ENCODE data around the gene ZNF124.
"Not testable (repeated sequence)": the region's sequence is repeated elsewhere in the genome, so short reads cannot be mapped to it uniquely, and the experiment has no call there.

The ZNF124 gene

DNA sequence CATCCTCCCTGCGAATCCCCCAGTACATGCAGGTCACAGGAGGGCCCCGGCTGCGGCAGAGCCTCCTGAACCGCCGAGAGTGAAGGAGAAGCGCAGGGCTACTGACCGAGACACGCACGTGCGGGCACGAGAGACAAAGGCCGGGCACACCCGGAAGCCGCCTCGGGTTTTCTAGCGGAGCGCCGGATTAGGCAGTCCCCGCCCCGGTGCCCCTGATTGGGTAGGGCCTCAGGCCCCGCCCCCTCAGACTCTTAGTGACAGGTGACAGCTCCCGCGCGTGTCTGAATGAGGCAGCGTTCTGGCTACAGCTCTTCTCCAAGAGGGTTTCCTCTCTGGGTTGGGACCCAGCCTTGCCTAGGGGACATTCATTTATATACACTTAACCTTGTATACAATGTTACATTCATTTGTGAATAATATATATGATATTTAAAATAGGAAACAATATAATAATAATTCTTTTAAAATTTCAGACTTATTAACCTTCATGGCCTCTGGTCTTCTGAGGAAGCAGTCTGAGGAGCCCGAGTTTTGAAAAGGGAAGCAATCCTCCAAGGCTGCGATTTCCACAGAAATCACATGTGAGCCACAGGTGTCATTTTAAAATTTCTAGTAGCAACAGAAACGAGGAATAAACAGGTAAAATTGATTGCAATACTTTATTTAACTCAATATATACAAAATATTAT lies at the start of gene ZNF124:
Gene ZNF124 (minus strand): TSS at position 146 of the 689 bp plus-strand sequence. CDS start 143 bp downstream, at position 3.
- DNase-seq = not testable (repeated sequence)

DNA sequence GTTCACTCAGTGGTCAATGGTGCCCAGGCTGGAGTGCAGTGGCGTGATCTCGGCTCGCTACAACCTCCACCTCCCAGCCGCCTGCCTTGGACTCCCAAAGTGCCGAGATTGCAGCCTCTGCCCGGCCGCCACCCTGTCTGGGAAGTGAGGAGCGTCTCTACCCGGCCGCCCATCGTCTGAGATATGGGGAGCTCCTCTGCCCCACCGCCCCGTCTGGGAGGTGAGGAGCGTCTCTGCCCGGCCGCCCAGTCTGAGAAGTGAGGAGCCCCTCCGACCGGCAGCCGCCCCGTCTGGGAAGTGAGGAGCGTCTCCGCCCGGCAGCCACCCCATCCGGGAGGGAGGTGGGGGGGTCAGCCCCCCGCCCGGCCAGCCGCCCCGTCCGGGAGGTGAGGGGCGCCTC lies 48.5 kb upstream of the ZNF124 start:
- not testable (repeated sequence) for DNase-seq

DNA sequence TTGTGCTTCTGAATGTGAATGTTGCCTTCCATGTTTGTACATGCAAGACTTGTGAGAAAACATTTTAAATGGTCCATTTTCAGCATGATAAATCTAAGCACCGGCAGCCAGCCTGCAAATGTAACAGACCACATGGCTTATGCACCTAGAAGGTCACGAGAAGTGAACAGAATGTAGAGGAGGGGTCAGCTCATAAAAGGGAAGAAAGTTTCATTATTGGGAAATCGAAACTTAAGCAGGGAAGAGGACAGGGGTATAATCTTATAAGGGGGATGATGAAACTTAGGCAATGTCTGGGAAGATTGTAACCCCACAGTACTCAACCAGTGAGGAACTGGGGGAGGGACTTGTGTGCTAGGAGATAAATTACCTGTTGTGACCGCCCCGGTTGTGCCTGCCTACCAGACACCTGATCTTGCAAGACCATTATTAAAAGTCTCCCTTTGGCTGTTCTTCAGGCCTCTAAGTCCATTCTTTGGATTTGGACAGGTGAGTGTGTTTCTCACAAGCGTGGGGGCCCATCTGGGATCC lies 46.4 kb upstream of the ZNF124 start:
- no peak for DNase-seq

DNA sequence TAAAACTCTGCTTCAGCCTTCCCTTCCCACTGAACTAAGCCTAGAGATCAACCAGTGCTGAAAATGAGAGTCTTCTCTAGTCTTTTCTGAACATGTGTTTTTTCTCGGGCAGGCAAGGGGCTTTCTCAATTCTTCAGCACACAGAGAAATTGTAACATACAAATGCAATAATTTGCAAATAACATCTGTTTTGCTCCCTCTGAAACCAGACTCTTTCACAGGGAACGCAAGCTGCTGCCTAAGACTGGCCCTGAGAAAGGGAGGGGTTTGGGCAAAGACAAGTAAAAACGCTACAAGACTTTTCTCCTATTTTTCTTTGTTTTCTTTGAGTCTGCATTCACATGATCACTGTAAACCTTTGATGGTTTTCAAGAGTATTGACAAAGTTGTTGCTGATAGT lies 44.4 kb upstream of the ZNF124 start:
- no peak for DNase-seq

DNA sequence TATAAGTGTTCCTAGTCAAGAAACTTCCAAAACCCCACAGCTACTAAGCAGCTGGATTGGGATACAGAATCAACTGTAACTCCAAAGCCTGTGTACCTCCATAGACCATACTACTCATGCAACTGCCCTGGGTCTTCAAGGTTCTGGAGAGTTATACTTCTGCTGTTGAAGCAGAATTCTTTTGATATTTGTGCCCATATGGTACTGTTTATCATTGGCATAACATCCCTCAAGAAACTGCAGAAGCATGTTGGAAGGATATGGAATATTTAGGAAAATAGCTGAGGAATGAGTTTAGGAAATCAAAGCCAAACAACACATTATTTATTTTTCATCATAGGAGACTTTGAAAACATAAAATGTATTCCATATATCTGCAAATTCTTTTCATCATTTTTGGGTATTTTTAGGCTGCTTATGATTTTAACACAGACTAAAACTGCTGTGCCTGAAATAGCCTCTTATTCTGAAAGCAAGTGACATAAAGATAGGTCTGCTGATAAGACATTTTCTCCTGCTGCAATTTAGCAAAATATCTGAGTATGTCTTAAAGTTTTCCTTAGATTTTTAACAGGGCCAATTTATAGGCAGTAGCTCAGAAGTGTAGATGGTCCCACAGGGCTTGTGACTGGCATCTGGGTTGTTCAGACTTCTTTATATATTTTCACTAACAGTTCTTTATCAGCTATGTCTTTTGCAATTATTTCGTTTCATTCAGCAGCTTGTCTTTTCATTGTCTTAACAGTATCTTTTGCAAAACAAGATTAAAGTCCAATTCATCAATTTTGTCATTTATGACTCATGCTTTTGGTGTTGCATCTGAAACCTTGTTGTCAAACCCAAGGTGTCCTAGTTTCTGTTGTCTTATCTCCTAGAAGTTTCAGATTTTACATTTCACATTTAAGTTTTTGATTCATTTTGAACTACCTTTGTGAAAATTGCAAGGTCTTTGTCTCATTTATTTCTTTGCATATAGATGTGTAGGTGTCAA lies 41.1 kb upstream of the ZNF124 start:
- DNase-seq = no peak

DNA sequence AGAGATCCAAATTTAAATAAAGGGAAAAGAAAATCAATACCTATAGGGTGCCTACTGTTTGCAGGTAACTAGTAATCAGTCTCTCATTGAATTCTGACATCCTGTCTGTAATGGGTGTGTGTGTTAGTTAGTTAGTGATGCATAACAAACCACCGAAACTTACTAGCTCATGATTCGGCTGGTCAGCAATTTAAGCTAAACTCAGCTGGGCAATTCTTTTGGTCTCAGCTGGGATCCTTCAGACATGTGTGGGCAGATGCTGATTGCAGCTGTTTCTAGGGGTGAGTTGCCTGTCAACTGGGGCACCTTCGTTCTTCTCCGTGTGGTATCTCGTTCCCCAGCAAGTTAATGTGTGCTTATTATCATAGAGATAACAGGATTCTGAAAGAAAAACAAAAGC lies 40.2 kb upstream of the ZNF124 start:
- DNase-seq = no peak

DNA sequence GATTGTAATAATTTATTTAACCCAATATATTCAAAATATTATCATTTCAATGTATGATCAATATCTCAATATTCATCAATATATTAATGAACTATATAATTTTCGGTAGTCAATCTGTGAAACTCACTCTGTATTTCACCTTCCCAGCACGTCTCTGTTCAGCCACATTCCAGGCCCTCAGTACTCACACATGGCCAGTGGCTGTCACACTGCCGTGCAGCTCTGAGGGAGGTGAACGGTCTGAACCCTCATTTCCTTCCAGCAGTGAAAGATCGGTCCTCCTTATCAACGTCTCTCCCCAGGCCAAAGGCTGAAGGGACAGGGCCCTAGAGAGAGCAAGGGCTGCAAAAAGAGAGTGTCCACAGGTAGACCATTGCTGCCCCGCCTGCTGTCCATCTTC lies 39.5 kb upstream of the ZNF124 start:
- no peak for DNase-seq

DNA sequence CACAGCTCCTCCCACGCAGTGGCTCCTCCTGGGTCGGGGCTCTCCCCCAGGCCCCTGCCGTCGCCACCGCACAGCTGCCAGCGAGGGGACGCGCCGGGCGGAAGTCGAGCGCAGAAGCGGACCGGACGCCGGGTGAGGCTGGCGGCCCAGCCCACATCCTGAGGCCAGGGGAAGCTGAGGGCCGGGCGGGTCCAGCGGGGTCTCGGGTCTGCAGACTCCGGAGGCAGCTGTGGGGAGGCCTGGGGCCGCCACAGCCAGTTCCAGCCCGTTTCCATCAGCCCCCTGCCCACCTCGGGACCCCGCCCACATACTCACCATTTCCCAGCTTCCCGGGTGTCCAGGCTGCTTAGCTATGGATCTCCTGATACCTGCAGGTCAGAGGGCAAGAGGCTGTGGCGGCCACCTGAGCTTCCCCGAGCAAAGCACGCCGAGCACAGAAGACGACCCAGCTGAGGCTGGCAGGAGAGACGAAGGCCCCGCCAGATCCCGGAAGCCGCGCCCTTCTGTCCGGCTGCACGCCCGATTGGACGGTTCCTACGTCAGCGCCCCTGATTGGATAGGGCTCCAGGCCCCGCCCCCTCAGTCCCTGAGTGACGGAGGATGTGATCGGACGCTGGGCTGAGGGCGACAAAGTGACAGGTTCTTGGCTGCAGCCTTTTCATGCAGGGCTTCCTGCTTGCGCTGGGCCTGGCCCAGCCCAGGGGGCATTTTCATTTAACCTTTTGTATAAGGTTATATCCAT lies 38.7 kb upstream of the ZNF124 start:
- peak; percentile 91 for DNase-seq

DNA sequence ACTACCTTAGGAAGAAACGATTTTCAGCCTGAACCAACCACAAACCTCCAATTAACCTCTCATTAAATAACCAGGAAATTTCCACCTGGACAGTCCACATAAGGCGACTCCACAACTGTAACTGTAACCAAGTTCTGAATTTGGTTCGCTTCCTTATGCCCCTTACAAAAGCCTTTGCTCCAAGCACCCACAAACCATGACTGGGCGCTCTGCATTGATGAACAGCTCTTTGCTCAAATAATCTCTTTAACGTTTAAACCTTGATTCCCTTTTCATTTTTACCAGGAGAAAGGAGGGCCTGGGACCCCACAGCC lies 38.2 kb upstream of the ZNF124 start:
- no peak for DNase-seq

DNA sequence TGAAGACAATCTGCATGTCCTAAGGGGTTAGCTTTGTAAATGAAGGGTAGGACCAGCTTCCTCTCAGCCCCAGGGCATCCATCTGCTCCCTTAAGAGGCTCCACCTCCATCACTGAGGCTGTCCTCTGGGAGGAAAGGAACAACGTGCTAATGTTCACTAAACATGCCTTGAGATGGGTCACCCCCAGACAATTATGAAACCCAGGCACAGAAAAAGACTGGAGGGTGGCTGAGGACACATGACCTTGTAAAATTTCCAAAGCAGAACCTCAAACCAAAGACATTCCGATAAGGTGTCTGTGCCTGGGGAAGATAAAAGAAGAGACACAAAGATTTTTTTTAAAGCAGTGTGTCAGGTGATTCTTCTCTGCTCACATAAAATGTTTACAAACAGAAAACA lies 37.6 kb upstream of the ZNF124 start:
- no peak for DNase-seq

DNA sequence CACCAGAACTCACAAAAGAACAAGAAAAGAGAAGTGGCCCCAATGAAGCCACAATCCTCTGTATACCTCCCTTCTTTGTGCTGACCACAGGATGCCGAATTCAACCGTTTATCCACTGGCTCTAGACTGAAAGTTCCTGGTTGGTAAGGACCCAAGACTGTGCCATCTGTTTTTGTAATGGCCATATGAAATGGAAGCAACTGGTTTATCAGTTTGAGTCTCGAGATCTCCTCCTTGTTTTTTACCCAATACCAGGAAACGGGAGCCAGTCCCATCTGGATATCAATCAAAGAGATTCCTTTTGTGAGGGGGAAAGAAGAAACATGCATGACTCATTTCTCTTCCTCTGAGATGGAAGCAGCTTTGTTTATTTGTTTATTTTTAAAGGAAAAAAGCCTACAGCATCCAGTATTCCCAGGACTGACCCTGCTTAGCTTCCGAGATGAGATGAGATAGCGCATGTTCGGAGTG lies 32.4 kb upstream of the ZNF124 start:
- no peak for DNase-seq

DNA sequence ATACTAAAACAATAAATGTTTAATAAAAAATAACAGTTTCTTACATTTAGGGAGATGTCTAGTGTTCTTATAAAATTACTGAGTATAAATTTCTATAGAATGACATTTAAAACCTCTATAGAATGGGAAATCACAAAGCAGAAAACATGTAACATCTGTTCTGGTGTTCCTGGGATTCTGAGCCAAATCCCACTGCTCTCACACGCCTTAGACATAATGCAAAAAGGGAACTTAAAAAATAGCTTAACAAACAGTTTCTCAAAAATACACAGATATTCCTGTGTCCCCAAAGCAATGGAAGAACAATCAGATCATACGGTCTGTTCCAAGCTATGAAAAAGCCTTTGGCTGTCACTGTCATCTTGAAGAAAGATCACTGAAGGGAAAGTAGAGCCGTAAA lies 27.0 kb upstream of the ZNF124 start:
- no peak for DNase-seq

DNA sequence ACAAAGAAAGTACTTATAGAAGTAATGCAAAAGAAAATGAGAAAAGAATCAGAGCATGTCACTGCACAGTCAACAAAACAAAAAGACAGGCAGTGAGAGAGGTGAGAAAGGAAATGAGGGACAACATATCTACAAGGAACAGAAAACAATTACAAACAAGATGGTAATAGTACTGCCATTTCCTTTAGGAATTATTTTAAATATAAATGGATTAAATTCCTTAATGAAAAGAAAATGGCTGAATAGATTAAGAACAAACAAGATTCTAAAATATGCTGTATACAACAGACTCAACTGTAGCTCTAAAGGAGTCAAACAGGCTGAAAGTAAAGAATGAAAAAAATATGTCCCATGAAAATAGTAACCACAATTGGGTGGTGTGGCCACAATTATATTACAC lies 22.1 kb upstream of the ZNF124 start:
- DNase-seq = no peak

DNA sequence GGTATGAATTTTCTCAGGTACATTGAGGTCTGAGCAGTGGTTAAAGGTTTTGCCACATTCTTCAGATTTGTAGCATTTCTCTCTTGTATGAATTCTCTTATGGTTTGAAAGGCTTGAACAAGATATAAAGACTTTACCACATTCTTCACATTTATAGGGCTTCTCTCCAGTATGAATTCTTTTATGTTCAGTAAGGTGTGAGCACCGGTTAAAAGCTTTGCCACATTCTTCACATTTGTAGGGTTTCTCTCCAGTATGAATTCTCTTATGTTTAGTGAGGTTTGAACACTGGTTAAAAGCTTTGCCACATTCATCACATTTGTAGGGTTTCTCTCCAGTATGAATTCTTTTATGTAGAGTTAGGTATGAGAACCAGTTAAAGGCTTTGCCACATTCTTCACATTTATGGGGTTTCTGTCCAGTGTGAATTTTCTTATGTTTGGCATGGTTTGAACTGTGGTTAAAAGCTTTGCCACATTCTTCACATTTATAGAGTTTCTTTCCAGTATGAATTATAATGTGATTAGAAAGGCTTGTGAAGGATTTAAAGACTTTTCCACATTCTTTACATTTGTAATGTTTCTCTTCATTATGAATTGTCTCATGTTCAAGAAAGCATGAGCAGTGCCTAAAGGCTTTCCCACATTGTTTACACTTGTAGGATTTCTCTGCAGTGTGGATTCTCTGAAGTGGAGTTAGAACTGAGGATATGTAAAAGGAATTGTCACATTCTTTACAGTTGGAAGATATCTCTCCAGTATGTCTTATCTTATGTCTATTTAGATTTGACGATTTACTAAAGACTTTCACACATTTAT lies 18.4 kb upstream of the ZNF124 start:
- no peak for DNase-seq

DNA sequence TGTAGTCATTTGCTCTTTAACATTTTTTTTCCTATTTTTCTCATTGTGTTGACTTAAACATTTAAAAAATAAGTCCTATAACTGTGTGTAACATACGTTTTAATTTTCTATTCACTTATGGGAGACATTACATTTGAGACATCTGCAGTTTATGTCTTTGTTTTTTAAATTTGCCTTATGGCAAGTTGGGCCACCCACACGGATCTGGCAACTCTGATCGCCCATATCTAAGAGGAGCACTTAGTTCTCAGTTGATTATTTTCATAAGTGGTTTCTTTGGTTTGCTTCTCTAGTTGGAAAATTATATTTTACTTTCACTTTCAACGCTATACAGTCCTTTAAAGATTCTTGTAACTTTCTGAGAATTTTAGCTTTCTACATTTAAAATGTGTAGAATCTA lies 13.8 kb upstream of the ZNF124 start:
- DNase-seq = no peak

DNA sequence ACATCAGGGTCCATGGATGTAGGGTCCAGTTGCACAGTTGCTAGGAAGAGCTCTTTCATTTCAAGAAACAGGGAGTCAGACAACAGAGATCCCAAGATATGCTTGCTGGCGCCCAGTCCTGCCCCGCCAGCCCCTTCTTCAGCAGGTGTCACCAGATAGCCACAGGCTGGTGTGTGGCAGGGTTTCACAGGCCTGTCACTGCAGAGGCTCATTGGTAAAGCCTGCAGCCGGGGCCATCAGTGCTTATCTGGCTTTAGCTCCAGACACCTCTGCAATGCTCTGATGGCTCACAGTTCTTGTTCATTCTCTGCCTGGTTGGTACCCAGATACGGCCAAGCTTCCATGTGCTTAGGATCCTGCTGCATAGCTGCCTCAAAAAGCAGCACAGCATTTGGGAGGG lies 12.4 kb upstream of the ZNF124 start:
- no peak for DNase-seq

DNA sequence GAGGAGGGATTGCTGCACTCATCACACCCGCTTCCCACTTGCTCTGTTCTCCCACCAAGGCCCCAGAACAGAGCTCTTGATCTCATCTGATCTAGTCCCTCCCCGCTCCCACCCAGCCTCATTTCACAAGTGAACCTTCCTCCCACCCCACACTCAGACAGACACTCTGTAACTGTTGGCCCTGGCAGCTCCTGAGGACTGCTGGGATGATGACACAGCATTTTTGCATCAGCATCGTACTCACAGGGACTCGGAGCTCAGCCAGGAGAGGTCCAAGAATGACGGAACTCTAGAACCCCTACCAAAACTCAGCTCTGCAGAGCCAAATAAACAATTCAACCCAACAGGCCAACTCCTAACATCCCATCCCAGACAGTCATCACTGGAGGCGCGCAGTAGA lies 11.2 kb upstream of the ZNF124 start:
- no peak for DNase-seq

DNA sequence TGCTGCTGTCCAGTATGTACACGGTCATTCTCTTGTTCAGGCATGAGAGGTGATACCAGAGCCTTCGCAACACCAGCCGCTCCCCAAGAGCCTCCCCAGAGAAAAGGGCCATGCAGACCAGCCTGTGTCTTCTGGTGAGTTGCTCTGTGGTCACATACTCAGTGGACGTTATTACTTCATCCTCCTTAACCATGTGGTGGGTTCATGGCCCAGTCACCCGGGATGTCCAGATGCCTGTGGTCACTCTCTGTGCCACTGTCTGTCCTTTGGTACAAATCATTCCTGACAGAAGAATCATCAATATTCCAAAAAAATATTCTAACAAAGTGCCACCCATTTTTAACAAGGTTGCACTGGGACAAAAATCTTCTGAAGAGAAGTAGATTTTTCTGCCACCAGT lies 8.8 kb upstream of the ZNF124 start:
- DNase-seq = no peak

DNA sequence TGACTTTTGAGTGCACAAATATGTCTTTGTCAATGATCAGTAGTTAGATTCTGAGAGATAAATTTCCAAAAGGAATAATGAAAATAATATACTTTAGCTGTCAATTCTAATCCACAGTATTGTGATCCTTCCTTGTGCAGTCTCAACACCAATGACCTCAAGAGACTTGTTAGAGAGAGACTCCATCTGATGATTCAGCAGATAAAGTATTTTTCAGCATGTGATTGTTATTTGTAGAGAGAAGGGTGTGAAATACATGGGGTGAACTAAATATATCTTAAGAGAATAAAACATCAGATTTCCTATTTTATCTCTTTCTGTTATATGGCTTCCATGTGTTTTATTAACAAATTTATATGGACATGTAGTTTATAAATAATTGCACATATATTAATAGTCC lies 5.9 kb upstream of the ZNF124 start:
- no peak for DNase-seq

DNA sequence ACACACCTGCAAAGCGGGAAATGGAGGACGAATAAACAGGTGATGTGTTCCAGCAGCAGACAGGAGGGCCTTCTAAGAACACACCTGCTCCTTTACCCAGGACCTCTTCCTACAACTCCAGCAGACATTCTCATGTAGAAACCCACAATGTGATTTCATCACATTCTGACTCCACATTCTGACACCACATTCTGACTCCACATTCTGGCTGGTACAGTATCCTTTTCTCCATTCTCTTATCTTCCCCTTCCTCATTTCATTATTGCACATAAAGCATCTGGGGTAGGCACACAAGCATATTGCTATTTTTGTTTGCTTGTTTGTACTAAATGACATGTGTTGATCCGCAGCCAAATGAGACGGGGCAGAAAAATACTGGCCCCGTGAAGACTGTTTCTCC lies 3.6 kb upstream of the ZNF124 start:
- DNase-seq = no peak

DNA sequence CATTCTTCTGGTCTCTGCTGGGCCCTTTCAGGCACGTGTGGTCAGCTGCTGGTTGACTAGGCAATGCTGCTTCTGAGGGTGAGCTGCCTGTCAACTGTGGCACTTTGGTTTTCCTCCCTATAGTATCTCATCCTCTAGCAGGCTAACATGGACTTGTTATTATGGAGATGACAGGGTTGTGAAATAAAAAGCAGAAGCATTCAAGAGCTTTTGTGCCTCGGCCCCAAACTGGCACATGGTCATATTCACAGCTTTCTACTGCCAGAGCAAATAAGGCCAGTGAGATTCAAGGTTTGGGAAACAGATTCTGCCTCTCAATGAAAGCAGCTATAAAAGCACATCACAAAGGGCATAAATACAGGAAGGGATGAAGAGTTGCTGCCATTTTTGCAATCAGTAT lies 1.6 kb upstream of the ZNF124 start:
- peak; percentile 12 for DNase-seq

DNA sequence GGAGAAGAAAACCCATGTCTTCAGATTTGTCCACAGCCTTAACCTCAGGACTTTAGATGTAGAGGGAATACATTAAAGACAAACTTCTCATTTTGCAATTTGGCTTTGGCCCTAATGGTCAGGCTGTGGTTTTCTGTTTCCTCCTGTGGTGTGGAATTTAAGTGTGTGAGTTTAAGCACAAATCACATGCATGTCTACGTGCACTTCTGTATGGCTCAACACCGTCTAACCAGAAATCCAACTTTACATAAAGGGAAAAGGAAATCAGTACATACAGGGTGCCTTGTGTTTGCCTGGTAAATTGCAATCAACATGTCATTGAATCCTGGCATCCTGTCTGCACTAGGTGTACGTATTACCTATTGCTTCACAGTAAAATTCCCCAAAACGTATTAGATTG lies 1.2 kb upstream of the ZNF124 start:
- DNase-seq = peak; percentile 2

All from GDM1 (cell line).